HG02870 (cell line): ENCODE data around the gene VPS45.
"Not testable (repeated sequence)": the region's sequence is repeated elsewhere in the genome, so short reads cannot be mapped to it uniquely, and the experiment has no call there.

ENCODE experiments used
- ATAC-seq: cut with Tn5 transposase; IDR thresholded peaks from one replicate; pipeline ENCODE4 v1.9.1; 2021; ENCODE audit warnings: mild to moderate bottlenecking, moderate library complexity; ENCODE audit not compliant: unreplicated experiment

Gene VPS45

GRCh38 chr1:150126811-150127210, 59.2 kb downstream of the VPS45 start:
- ATAC-seq = no peak

GRCh38 chr1:150127464-150127863, 59.9 kb downstream of the VPS45 start:
- ATAC-seq = no peak

GRCh38 chr1:150127868-150128267, 60.3 kb downstream of the VPS45 start:
- ATAC-seq = no peak

DNA sequence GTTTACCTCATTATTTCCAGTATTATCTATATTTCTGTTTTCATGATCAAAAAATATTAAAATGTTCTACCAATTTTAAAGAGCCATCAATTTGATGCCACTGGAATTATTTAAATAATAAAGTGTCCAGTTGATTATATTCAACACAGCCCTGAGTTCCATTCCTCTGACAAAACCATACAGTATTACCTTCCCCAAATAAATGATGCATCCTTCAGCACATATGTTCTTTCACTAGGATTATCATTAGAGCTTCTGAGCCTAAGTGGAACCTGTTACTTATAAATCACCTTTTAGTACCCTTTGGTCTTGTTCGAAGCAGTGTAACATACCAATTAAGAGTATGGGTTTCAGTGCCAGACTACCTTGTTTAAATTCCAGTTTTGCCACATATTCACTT, 64.8 kb downstream of the VPS45 start:
- no peak for ATAC-seq

- ATAC-seq = no peak
These were observed 67.0 kb downstream of the VPS45 start for GRCh38 chr1:150134537-150134936.

GRCh38 chr1:150135400-150135799, 67.8 kb downstream of the VPS45 start:
- ATAC-seq = not testable (repeated sequence)

DNA sequence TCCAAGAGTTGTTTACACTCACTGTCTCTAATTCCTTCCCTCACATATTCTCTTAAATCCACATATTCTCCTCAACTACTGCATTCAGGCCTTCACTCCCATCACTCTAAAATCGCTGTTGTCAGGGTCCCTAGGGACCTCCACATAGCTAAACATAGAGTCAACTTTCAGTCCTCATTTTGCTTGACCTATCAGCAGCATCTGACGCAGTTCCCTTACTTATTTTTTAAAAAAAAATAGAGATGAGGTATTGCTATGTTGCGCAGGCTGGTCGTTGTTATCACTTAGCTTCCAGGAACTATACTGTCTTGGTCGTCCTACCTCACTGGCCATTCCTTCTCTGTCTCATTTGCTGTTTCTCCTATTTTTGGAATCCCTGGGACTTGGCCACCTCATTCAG, 70.5 kb downstream of the VPS45 start:
- no peak for ATAC-seq

DNA sequence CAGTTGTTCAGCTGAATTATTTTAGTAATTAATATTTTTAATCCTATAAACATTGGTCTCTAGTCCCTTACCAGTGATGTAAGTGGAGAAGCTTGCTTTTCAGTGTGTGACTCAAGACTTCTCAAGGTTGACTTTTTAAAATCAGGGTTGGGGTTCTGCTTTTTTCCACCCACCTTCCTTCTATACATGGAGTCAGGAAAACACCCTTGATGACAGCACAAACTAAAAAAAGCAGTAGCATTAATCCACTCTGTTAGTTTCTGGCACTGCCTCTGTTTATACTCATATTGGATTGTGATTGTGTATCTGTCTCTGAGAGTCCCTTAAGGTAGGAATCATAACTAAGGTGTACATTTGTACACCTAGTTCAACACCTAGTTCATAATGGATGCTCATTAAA, 73.9 kb downstream of the VPS45 start:
- ATAC-seq = no peak

DNA sequence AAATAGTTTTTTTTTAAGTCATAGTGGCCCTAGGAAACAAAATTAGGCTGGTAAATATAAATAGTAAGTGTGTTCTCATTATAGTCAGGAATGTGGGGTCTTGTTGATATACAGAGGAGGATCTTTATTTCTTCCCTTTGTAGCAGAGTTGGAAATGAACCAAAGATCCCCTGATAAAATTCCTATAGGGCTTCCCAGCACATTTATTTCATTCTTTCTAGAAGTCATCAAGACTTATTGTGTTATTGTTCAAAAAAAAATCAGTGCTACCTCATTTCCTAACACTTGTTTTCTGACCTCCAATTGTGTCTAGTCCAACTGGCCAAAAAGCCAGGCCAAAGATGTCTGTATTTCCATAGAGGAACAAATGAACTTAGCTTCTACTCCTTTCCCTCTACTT, 74.5 kb downstream of the VPS45 start:
- no peak for ATAC-seq

GRCh38 chr1:150144606-150145005, 77.0 kb downstream of the VPS45 start:
- ATAC-seq = no peak

GRCh38 chr1:150146016-150146415, 78.4 kb downstream of the VPS45 start:
- not testable (repeated sequence) for ATAC-seq

DNA sequence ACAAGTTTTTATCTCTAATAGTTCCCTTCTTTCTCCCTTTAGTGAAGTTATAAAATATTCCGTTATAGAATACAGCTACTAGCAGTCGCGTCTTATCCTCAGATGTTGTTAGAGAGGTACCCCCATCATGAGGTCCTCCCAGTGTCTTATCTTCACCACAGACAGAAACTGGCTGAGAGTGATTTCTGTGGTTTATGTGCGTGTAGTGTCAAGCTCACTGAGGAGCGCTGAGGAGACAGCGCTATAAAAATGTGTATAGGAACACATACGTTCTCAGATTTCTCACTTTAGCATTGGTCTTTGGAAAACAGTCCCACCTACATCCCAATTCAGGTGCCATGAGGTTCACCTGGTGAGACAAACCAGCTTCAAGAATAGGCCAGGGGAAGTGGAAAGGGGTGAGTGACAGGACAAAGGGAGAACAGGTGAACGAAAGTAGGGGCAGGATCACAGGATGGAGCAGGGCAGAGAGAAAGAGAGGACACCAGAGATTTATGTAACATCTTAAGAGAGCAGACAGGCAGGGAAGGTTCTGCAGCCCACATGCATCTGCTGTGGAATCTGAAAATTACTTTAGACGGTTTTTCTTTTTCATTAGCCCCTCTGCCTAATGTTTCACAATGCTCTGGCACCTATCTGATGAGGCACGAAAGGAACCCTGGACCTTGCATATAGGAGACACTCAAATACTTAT, 79.4 kb downstream of the VPS45 start:
- ATAC-seq = no peak

- no peak for ATAC-seq
These were observed 81.3 kb downstream of the VPS45 start for GRCh38 chr1:150148837-150149270.

GRCh38 chr1:150149271-150150132, 81.9 kb downstream of the VPS45 start, which contains the start of gene PLEKHO1:
TSS of gene PLEKHO1 (plus strand) at chr1:150149916. CDS start at chr1:150150258, 342 bp downstream.
- ATAC-seq = peak; percentile 43

- no peak for ATAC-seq
These were observed 82.8 kb downstream of the VPS45 start for GRCh38 chr1:150150133-150151021.

- ATAC-seq = no peak
These were observed 84.0 kb downstream of the VPS45 start for GRCh38 chr1:150151291-150152181.

DNA sequence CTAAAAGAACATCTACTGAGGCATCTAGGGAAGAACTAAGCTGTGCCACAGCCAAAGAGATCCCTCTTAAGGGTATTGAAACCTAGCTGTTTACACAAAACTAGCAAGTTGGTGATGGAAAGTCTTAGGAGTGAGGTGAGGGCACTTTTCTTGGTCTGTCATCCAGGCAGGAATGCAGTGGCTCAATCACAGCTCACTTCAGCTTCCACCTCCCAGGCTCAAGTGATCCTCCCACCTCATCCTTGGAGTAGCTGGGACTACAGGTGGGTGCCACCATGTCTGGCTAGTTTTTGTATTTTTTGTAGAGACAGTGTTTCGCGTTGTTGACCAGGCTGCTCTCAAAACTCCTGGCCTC, 84.6 kb downstream of the VPS45 start:
- ATAC-seq = no peak

- ATAC-seq = no peak
These were observed 85.3 kb downstream of the VPS45 start for GRCh38 chr1:150152772-150153456.

GRCh38 chr1:150154143-150154542, 86.6 kb downstream of the VPS45 start:
- ATAC-seq = no peak
